MM.1S (cell line): ENCODE results near the gene ID3.

Experiments
- DNase-seq: peaks from one replicate; pipeline ENCODE4 v3.0.0-alpha.2; 2015
- H2AFZ ChIP-seq: fragments of 300-600 bp; sonication (generic); 2 replicates; pipeline ENCODE4 v1.6.0; 2016; ENCODE audit warnings: antibody characterized with exemption, low read length
- H3F3A ChIP-seq: fragments of 300-600 bp; sonication (generic); 2 replicates; pipeline ENCODE4 v1.6.1; 2016; ENCODE audit warnings: mild to moderate bottlenecking, antibody characterized with exemption, low read length, moderate library complexity, mixed read lengths; ENCODE audit not compliant: insufficient read depth
- H3K27ac ChIP-seq: fragments of 300-600 bp; sonication (generic); 2 replicates; pipeline ENCODE4 v1.5.1; 2016; ENCODE audit warnings: mild to moderate bottlenecking, low read length
- H3K27me3 ChIP-seq: fragments of 300-600 bp; sonication (generic); replicated peaks from 2 replicates; pipeline ENCODE4 v1.6.0; 2016; ENCODE audit warnings: low read length; ENCODE audit not compliant: insufficient read depth
- H3K36me3 ChIP-seq: fragments of 300-600 bp; sonication (generic); replicated peaks from 2 replicates; pipeline ENCODE4 v1.6.1; 2016; ENCODE audit warnings: mild to moderate bottlenecking, low read length, mixed read lengths; ENCODE audit not compliant: insufficient read depth
- H3K4me1 ChIP-seq: fragments of 300-600 bp; sonication (generic); 2 replicates; pipeline ENCODE4 v1.6.1; 2016; ENCODE audit warnings: low read length, mixed read lengths
- H3K4me2 ChIP-seq: fragments of 300-600 bp; sonication (generic); 2 replicates; pipeline ENCODE4 v1.6.0; 2016; ENCODE audit warnings: low read depth, low read length
- H3K4me3 ChIP-seq: fragments of 300-600 bp; sonication (generic); 2 replicates; pipeline ENCODE4 v1.5.1; 2016; ENCODE audit warnings: low read length, mixed read lengths
- H3K79me2 ChIP-seq: fragments of 300-600 bp; sonication (generic); 2 replicates; pipeline ENCODE4 v1.6.1; 2016; ENCODE audit warnings: mixed run types, low read length, mixed read lengths
- H3K9ac ChIP-seq: fragments of 300-600 bp; sonication (generic); 2 replicates; pipeline ENCODE4 v1.6.1; 2016; ENCODE audit warnings: low read length, mixed read lengths
- H3K9me2 ChIP-seq: fragments of 300-600 bp; sonication (generic); replicated peaks from 2 replicates; pipeline ENCODE4 v1.6.1; 2016; ENCODE audit warnings: mild to moderate bottlenecking, low read length, mixed read lengths; ENCODE audit not compliant: insufficient read depth
- H3K9me3 ChIP-seq: fragments of 300-600 bp; sonication (generic); replicated peaks from 2 replicates; pipeline ENCODE4 v1.6.1; 2016; ENCODE audit warnings: mild to moderate bottlenecking, low read length, mixed read lengths; ENCODE audit not compliant: insufficient read depth
- H4K20me1 ChIP-seq: fragments of 300-600 bp; sonication (generic); 2 replicates; pipeline ENCODE4 v1.6.1; 2016; ENCODE audit warnings: mild to moderate bottlenecking, low read length, moderate library complexity, mixed read lengths; ENCODE audit not compliant: insufficient read depth
- EZH2 ChIP-seq: fragments of 300-600 bp; sonication (generic); optimal IDR thresholded peaks from 2 replicates; pipeline ENCODE3; 2017; ENCODE audit warnings: low read depth, mild to moderate bottlenecking, antibody characterized with exemption, low read length, mixed read lengths
- EZH2phosphoT487 ChIP-seq: fragments of 300-600 bp; sonication (generic); IDR thresholded peaks from 2 replicates; pipeline ENCODE4 v1.6.1; 2018; ENCODE audit warnings: antibody characterized with exemption, low read length
- TF ChIP-seq, protein P1 (sequence below): fragments of 300-600 bp; sonication (generic); IDR thresholded peaks from 2 replicates; pipeline ENCODE4 v1.5.1; 2016; ENCODE audit warnings: antibody characterized with exemption, low read length, mixed read lengths

The ID3 gene

DNA sequence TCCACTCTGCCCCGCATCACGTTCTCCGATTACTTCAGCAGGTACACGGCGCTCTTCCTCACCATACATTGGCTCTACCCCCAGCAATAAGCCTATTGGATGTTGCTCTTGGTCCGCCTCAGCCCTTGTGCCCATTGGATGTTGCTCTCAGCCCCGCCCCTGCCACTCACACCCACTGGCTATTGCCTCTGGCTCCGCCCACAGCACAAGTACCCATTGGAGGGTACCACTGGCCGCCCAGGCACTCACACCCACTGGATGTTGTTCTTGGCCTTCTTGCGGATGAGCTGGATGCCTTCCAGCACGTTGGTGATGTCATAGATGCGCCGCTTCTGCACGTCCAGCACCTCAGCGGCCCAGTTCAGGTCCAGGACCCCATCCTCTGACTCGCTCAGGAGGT is 37.7 kb downstream of the ID3 start:
- no peaks in the 10 kb centered on the region for H3K27me3 ChIP-seq
- no peaks in the 10 kb centered on the region for H3K9me3 ChIP-seq
- no peak overlapping the region for H3K4me2 ChIP-seq
- H3K79me2 ChIP-seq = peaks cover 80% of the 10 kb centered on the region
- H3K9me2 ChIP-seq = no peaks in the 10 kb centered on the region
- H4K20me1 ChIP-seq = no peaks in the 10 kb centered on the region; the same call in 1 of the 2 replicates
- H3K27ac ChIP-seq = no peak overlapping the region
- no peak for TF ChIP-seq EZH2phosphoT487
- H3K9ac ChIP-seq = no peak overlapping the region
- H3K36me3 ChIP-seq = peaks cover 34% of the 10 kb centered on the region
- H3F3A ChIP-seq = peaks cover 24% of the 10 kb centered on the region
- H3K4me1 ChIP-seq = peaks cover 26% of the 10 kb centered on the region
- DNase-seq = no peak
- no peak overlapping the region for H3K4me3 ChIP-seq
- no peak overlapping the region for H2AFZ ChIP-seq

DNA sequence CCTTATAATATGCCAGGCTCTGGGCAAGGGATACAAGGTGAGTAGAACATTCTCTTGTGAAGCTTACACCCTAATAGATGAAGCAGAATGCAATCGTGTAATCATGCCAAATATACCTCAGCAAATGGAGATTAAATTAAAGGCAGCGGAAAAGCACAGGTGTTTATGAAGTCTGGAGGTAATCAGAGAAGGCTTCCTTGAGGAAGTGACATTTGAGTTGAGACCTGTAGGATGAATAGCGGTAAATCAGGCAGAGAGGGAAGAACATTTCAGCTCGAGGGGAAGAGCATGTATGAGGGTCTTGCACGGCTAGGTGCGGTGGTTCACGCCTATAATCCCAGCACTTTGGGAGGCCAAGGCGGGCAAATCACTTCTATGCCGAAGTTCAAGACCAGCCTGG is 41.7 kb downstream of the ID3 start:
- TF ChIP-seq EZH2 (no peak), EZH2phosphoT487 (no peak)
- TF ChIP-seq, protein P1, sequence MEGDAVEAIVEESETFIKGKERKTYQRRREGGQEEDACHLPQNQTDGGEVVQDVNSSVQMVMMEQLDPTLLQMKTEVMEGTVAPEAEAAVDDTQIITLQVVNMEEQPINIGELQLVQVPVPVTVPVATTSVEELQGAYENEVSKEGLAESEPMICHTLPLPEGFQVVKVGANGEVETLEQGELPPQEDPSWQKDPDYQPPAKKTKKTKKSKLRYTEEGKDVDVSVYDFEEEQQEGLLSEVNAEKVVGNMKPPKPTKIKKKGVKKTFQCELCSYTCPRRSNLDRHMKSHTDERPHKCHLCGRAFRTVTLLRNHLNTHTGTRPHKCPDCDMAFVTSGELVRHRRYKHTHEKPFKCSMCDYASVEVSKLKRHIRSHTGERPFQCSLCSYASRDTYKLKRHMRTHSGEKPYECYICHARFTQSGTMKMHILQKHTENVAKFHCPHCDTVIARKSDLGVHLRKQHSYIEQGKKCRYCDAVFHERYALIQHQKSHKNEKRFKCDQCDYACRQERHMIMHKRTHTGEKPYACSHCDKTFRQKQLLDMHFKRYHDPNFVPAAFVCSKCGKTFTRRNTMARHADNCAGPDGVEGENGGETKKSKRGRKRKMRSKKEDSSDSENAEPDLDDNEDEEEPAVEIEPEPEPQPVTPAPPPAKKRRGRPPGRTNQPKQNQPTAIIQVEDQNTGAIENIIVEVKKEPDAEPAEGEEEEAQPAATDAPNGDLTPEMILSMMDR = no peak

GRCh38 chr1:23515905-23516304 is 43.4 kb downstream of the ID3 start:
- Histone ChIP-seq H3F3A (0 out of 2 replicates have a peak, but pooled peaks cover 10% of the 10 kb centered on the region), H3K4me3 (no peak overlapping the region), H2AFZ (no peak overlapping the region), H3K9ac (no peak overlapping the region), H4K20me1 (peaks cover 2% of the 10 kb centered on the region; the same call in 1 of the 2 replicates), H3K9me3 (no peaks in the 10 kb centered on the region), H3K36me3 (peaks cover 49% of the 10 kb centered on the region), H3K79me2 (peaks cover 83% of the 10 kb centered on the region), H3K9me2 (no peaks in the 10 kb centered on the region), H3K27ac (no peak overlapping the region), H3K27me3 (no peaks in the 10 kb centered on the region), H3K4me2 (no peak overlapping the region), H3K4me1 (no peaks in the 10 kb centered on the region)
- DNase-seq = no peak
- TF ChIP-seq, protein P1 = no peak
- TF ChIP-seq EZH2phosphoT487 = no peak
- no peak for TF ChIP-seq EZH2

More for the DNA sequence above, 41.7 kb downstream of the ID3 start:
- Histone ChIP-seq H3K4me1 (no peaks in the 10 kb centered on the region), H3K9me3 (no peaks in the 10 kb centered on the region), H3K9me2 (no peaks in the 10 kb centered on the region), H3K36me3 (peaks cover 48% of the 10 kb centered on the region), H3K27ac (no peak overlapping the region), H4K20me1 (peaks cover 2% of the 10 kb centered on the region; the same call in 1 of the 2 replicates), H3K9ac (no peak overlapping the region), H3K79me2 (peaks cover 83% of the 10 kb centered on the region), H3F3A (0 out of 2 replicates have a peak, but pooled peaks cover 6% of the 10 kb centered on the region), H3K4me3 (no peak overlapping the region), H3K4me2 (no peak overlapping the region), H2AFZ (no peak overlapping the region), H3K27me3 (no peaks in the 10 kb centered on the region)
- DNase-seq = no peak

DNA sequence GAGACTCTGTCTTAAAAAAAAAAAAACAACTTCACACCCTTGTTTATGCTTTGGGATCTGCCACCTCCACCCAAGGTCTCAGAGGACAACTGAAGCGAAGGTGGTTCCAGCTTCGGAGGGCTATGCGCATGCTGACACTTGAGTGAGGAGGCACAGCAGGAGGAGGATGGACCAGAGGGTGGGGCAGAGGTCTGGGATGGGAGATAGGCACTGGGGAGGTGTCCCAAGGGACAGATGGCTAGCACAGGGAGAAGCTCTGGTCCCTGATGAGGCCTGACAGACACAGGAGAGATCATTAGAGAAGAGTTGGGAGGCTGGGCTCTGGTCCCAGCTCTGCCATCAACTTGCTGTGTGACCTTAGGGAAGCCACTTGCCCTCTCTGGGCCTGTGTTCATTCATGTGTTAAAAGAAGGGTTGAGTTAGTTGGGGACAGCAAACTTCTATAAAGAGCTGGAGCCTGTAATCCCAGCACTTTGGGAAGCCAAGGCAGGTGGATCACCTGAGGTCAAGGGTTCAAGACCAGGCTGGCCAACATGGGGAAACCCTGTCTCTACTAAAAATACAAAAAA is 45.1 kb downstream of the ID3 start:
- TF ChIP-seq, protein P1 = no peak
- TF ChIP-seq EZH2 (no peak), EZH2phosphoT487 (no peak)
- Histone ChIP-seq H2AFZ (no peak overlapping the region), H3F3A (0 out of 2 replicates have a peak, but pooled peaks cover 10% of the 10 kb centered on the region), H3K4me2 (no peak overlapping the region), H3K27me3 (no peaks in the 10 kb centered on the region), H3K36me3 (peaks cover 63% of the 10 kb centered on the region), H4K20me1 (peaks cover 2% of the 10 kb centered on the region; the same call in 1 of the 2 replicates), H3K9me2 (no peaks in the 10 kb centered on the region), H3K4me1 (no peaks in the 10 kb centered on the region), H3K4me3 (no peak overlapping the region), H3K9ac (no peak overlapping the region), H3K9me3 (no peaks in the 10 kb centered on the region), H3K79me2 (peaks cover 86% of the 10 kb centered on the region), H3K27ac (no peak overlapping the region)
- DNase-seq = no peak
